CD4-positive, alpha-beta memory T cell (primary cell): Measurements from ENCODE around the gene MOSPD3. TPM values are rescaled to one million over a fixed set of nuclear protein-coding genes. Genes with fewer than 3 reads are reported as not detected.

Source experiments
- CTCF ChIA-PET: fragments of 350-600 bp; sonication (Branson Sonifier 250); formaldehyde crosslinking; loops from one replicate; lab custom pipeline; 2021; ENCODE audit warnings: inconsistent platforms; ENCODE audit not compliant: partially characterized antibody; lab: Charles Lee
- POLR2A ChIA-PET: fragments of 350-600 bp; sonication (Branson Sonifier 250); formaldehyde crosslinking; loops from one replicate; lab custom pipeline; 2021; ENCODE audit not compliant: partially characterized antibody; lab: Charles Lee
- DNase-seq, 5 donors: peaks; one replicate each; pipeline versions ENCODE4 v3.0.0 to v3.0.0-alpha.2; 2020 to 2022; ENCODE audit warnings: mixed read lengths in 1 of 5
- H3K27ac ChIP-seq: one replicate; pipeline ENCODE4 v1.7.0; 2013; ENCODE audit warnings: low read depth, low read length
- H3K27me3 ChIP-seq: 2 replicates; pipeline ENCODE4 v1.7.0; 2013; ENCODE audit warnings: mild to moderate bottlenecking, low read length, moderate library complexity; ENCODE audit not compliant: insufficient read depth
- H3K36me3 ChIP-seq: 2 replicates; pipeline ENCODE4 v1.7.0; 2013; ENCODE audit warnings: mild to moderate bottlenecking, low read length, moderate library complexity; ENCODE audit not compliant: insufficient read depth
- H3K4me1 ChIP-seq: 2 replicates; pipeline ENCODE4 v1.7.0; 2013; ENCODE audit warnings: mild to moderate bottlenecking, low read length, moderate library complexity; ENCODE audit not compliant: insufficient read depth
- H3K4me3 ChIP-seq, 2 donors: one replicate each; pipeline ENCODE4 v1.7.0; 2013; ENCODE audit warnings: low read length in 2 of 2, mild to moderate bottlenecking in 1 of 2
- H3K9me3 ChIP-seq, 2 donors: one replicate each; pipeline ENCODE4 v1.7.0; 2013; ENCODE audit warnings: low read length in 2 of 2, control low read depth in 1 of 2; ENCODE audit not compliant: control insufficient read depth in 1 of 2
- H3K27ac Mint-ChIP-seq, 7 donors: one replicate each; pipeline ENCODE4 v1.8.0; 2020 to 2021; ENCODE audit warnings: mixed read lengths in 7 of 7, mild to moderate bottlenecking in 6 of 7, inconsistent platforms in 3 of 7, moderate library complexity in 3 of 7
- H3K27me3 Mint-ChIP-seq, 2 donors: one replicate each; pipeline ENCODE4 v1.8.0; 2020 to 2021; ENCODE audit warnings: mixed read lengths in 2 of 2
- H3K36me3 Mint-ChIP-seq, 2 donors: one replicate each; pipeline ENCODE4 v1.8.0; 2020 to 2021; ENCODE audit warnings: mixed read lengths in 2 of 2, inconsistent platforms in 1 of 2, mild to moderate bottlenecking in 1 of 2
- H3K4me1 Mint-ChIP-seq, 4 donors: one replicate each; pipeline ENCODE4 v1.8.0; 2020 to 2021; ENCODE audit warnings: mixed read lengths in 4 of 4, mild to moderate bottlenecking in 1 of 4
- H3K4me3 Mint-ChIP-seq, 8 donors: one replicate each; pipeline ENCODE4 v1.8.0; 2020 to 2021; ENCODE audit warnings: mixed read lengths in 8 of 8, mild to moderate bottlenecking in 7 of 8, moderate library complexity in 6 of 8, inconsistent platforms in 3 of 8
- H3K9me3 Mint-ChIP-seq, 8 donors: one replicate each; pipeline ENCODE4 v1.8.0; 2020 to 2021; ENCODE audit warnings: mixed read lengths in 8 of 8, mild to moderate bottlenecking in 5 of 8, inconsistent platforms in 3 of 8, moderate library complexity in 1 of 8
- intact Hi-C: fragments of 100-400 bp; cut with micrococcal nuclease; formaldehyde crosslinking; loops from one replicate; pipeline ENCODE4 v1.15.1; 2023
- polyA plus RNA-seq, 2 donors: library from polyadenylated mRNA; unstranded; fragments of 300-500 nt; fragmentation: Illumina TruSeq; gene quantifications; one replicate each; pipeline ENCODE4 v1.2.3, GENCODE V29; 2021
- total RNA-seq, 2 experiments: library from RNA; stranded (reverse); gene quantifications; one replicate each; pipeline ENCODE4 v1.2.3, GENCODE V29; 2021

Gene MOSPD3
- total and polyA plus RNA-seq, 4 experiments from 2014 or later, result 13.4 to 32.1 (median 20.1) TPM

DNA sequence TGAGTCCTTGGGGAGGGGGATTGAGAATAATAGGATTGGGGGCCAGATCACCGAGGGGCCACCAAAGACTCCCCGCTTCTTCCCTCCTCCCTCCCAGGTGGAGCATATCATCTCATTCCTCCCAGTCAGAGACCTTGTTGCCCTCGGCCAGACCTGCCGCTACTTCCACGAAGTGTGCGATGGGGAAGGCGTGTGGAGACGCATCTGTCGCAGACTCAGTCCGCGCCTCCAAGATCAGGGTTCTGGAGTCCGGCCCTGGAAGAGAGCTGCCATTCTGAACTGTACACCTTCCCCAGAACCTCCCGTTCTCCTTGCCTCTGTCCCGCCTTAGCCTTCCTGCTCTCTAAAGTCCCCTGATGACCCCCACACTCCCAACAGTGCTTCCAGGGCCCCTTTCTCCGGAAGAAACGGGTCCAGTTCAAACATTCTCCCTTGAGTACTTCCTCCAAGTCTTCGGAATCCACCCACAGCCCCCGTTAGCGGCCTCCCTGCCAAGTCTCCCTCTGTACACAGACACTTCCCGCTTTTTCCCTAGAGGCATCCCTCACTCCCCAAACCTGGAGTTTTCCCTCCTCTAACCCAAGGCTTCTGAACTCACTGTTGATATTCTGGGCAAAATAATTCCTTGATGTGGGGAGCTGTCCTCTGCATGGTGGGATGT is 22.1 kb upstream of the MOSPD3 start:
- Histone ChIP-seq H3K9me3 (no peaks in the 10 kb centered on the region), H3K27me3 (no peaks in the 10 kb centered on the region), H3K27ac (no peak overlapping the region), H3K36me3 (no peaks in the 10 kb centered on the region), H3K4me3 (no peak overlapping the region), H3K4me1 (peaks cover 6% of the 10 kb centered on the region)
- no peak for DNase-seq
- H3K9me3 Mint-ChIP-seq, result peaks cover 0 to 3% (median 0%) of the 10 kb centered on the region in 8 donors
- H3K4me3 Mint-ChIP-seq, result no peak overlapping the region
- peaks cover 6 to 18% (median 7%) of the 10 kb centered on the region in 4 donors for H3K4me1 Mint-ChIP-seq
- intact Hi-C loops, result no loop called here
- CTCF ChIA-PET, result interaction anchor here (0.7 to 12.0 kb wide), 8 partner anchors 9 to 121 kb away, joined by 3 to 266 read pairs (median 5); partner anchors contain the start of genes MOSPD3 and POP7
- peaks cover 2 to 3% of the 10 kb centered on the region in 2 donors for H3K27me3 Mint-ChIP-seq
- H3K27ac Mint-ChIP-seq, result peak overlapping the region in 2 of 7 donors; percentile 4 to 72
- POLR2A ChIA-PET, result interaction anchor here (0.8 to 11.4 kb wide), 3 partner anchors 21 to 115 kb away, joined by 3 to 307 read pairs (median 6); partner anchors contain the start of genes MOSPD3 and SAP25
- peaks cover 0 to 6% of the 10 kb centered on the region in 2 donors for H3K36me3 Mint-ChIP-seq

- Mint-ChIP-seq H3K27ac (no peak overlapping the region), H3K4me3 (no peak overlapping the region), H3K36me3 (no peaks in the 10 kb centered on the region), H3K27me3 (peaks cover 2 to 3% of the 10 kb centered on the region in 2 donors), H3K9me3 (peaks cover 0 to 2% (median 0%) of the 10 kb centered on the region in 8 donors), H3K4me1 (peaks cover 1 to 8% (median 3%) of the 10 kb centered on the region in 4 donors)
- Histone ChIP-seq H3K27ac (no peak overlapping the region), H3K4me3 (no peak overlapping the region), H3K4me1 (peaks cover 6% of the 10 kb centered on the region), H3K9me3 (no peaks in the 10 kb centered on the region), H3K27me3 (no peaks in the 10 kb centered on the region), H3K36me3 (no peaks in the 10 kb centered on the region)
- intact Hi-C loops, result no loop called here
- DNase-seq, result no peak
- ChIA-PET CTCF (interaction anchor here (1.0 to 12.0 kb wide), 2 partner anchors 28 to 41 kb away, joined by 4 to 266 read pairs; no protein-coding TSS in a partner anchor), POLR2A (interaction anchor here (0.7 to 11.4 kb wide), 2 partner anchors 12 to 23 kb away, joined by 3 to 307 read pairs; partner anchors contain the start of gene SAP25)
These were observed 20.7 kb upstream of the MOSPD3 start for GRCh38 chr7:100591596-100591995.

DNA sequence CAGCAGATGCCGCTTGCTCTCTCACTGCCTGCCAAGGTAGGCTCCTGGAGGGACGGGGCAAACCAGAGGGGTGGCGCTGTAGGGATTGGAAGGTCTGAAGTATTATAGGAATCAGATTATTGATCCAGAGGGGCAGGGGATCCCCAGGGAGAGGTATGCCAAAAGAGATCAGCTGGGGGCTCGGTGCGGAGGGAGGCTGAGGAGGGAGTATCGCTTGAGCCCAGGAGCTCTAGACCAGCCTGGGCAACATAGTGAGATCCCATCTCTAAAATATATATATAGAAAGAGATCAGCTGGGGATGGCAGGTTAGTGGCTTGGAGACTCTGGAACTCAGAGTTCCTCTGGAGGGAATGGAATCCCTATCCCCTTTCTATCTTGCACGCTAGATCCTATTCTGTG is 17.2 kb upstream of the MOSPD3 start:
- Mint-ChIP-seq H3K9me3 (peaks cover 0 to 2% (median 0%) of the 10 kb centered on the region in 8 donors), H3K27me3 (peaks cover 2 to 3% of the 10 kb centered on the region in 2 donors), H3K4me1 (peaks cover 0 to 4% (median 1%) of the 10 kb centered on the region in 4 donors), H3K36me3 (no peaks in the 10 kb centered on the region), H3K4me3 (no peak overlapping the region), H3K27ac (no peak overlapping the region)
- Histone ChIP-seq H3K36me3 (no peaks in the 10 kb centered on the region), H3K4me3 (no peak overlapping the region), H3K9me3 (no peaks in the 10 kb centered on the region), H3K27ac (no peak overlapping the region), H3K27me3 (no peaks in the 10 kb centered on the region), H3K4me1 (no peaks in the 10 kb centered on the region)
- CTCF ChIA-PET, result interaction anchor here (0.7 to 2.4 kb wide), 4 partner anchors 8 to 96 kb away, joined by 3 to 8 read pairs (median 4); no protein-coding TSS in a partner anchor
- DNase-seq, result no peak
- intact Hi-C loops, result no loop called here
- POLR2A ChIA-PET, result interaction anchor here (1.2 to 15.5 kb wide), 2 partner anchors 8 to 10 kb away, joined by 3 to 177 read pairs; partner anchors contain the start of genes FBXO24 and LRCH4

DNA sequence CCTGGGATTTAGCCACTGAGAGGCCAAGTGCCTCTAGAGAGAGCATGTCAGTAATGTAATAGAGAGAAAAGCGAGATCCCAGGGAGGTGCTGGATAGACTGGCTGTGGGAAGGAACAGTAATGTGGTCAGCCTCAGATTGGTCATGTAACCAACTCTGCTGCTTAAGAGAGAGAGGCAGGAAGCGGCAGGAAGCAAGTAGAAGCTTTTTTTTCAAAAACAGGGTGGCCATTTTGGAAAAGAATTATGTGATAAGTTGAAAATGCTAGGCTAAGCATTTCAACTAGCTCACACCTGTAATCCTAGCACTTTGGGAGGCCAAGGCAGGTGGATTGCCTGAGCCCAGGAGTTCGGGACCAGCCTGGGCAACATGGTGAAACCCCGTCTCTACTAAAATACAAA is 13.9 kb upstream of the MOSPD3 start:
- H3K27me3 ChIP-seq, result no peaks in the 10 kb centered on the region
- intact Hi-C loops, result no loop called here
- H3K9me3 Mint-ChIP-seq, result no peaks in the 10 kb centered on the region
- no peak overlapping the region for H3K4me3 Mint-ChIP-seq
- no peaks in the 10 kb centered on the region for H3K27me3 Mint-ChIP-seq
- H3K4me1 Mint-ChIP-seq, result peaks cover 1 to 11% (median 2%) of the 10 kb centered on the region in 4 donors
- DNase-seq, result no peak
- no peaks in the 10 kb centered on the region for H3K36me3 ChIP-seq
- peak overlapping the region in 3 of 7 donors; percentile 8 to 82 (median 29) for H3K27ac Mint-ChIP-seq
- H3K36me3 Mint-ChIP-seq, result no peaks in the 10 kb centered on the region
- no peak overlapping the region for H3K4me3 ChIP-seq
- no peaks in the 10 kb centered on the region for H3K9me3 ChIP-seq
- no peak overlapping the region for H3K27ac ChIP-seq
- POLR2A ChIA-PET, result interaction anchor here (0.9 to 15.5 kb wide), 3 partner anchors 14 to 95 kb away, joined by 3 to 177 read pairs (median 4); partner anchors contain the start of genes FBXO24, LRCH4 and MOSPD3
- CTCF ChIA-PET, result interaction anchor here (1.2 to 1.3 kb wide), 2 partner anchors 8 to 12 kb away, joined by 3 read pairs; partner anchors contain the start of genes FBXO24 and LRCH4
- peaks cover 3% of the 10 kb centered on the region for H3K4me1 ChIP-seq

DNA sequence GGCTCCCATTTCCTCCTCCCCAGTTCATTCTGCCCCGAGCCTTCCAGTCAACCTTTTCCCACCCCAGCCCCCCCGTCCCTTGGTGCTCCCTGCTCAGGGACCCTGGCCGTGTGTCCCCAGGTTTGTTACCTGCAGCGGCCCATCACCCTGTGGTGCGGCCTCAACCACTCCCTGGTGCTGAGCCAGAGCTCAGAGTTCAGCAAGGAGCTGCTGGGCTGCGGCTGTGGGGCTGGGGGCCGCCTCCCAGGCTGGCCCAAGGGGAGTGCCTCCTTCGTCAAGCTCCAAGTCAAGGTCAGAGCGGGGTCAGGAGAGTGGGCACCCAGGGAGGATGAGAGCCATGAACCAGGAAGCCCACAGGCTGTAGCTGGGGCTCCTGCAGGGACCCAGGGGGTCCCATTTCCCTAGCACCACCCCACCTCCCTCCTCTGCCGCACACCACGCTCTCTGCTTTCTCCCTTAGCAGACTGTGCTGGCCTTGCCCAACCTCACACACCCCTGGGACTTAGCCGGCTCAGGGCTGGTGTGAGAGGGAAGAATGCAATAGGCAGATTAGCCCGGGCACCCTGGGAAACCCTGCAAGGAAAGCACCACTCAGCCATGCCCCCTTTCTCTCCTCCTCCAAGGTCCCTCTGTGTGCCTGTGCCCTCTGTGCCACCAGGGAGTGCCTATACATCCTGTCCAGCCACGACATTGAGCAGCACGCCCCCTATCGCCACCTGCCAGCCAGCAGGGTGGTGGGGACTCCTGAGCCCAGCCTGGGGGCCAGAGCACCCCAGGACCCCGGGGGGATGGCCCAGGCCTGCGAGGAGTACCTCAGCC is 12.2 kb upstream of the MOSPD3 start:
- intact Hi-C loops, result no loop called here
- POLR2A ChIA-PET, result interaction anchor here (1.5 to 15.5 kb wide), 2 partner anchors 12 to 15 kb away, joined by 4 to 177 read pairs; partner anchors contain the start of genes FBXO24, LRCH4 and MOSPD3
- no peak overlapping the region for H3K4me3 Mint-ChIP-seq

GRCh38 chr7:100600730-100601038 is 11.7 kb upstream of the MOSPD3 start:
- Mint-ChIP-seq H3K4me1 (peaks cover 8 to 26% (median 13%) of the 10 kb centered on the region in 4 donors), H3K9me3 (no peaks in the 10 kb centered on the region), H3K27ac (no peak overlapping the region), H3K36me3 (no peaks in the 10 kb centered on the region), H3K27me3 (no peaks in the 10 kb centered on the region), H3K4me3 (no peak overlapping the region)
- no peak overlapping the region for H3K4me3 ChIP-seq
- POLR2A ChIA-PET, result interaction anchor here (15.5 kb wide), 1 partner anchor 16 kb away, joined by 177 read pairs; the partner anchor contains the start of genes FBXO24 and LRCH4
- CTCF ChIA-PET, result no interaction called here
- no peaks in the 10 kb centered on the region for H3K36me3 ChIP-seq
- H3K9me3 ChIP-seq, result no peaks in the 10 kb centered on the region
- H3K4me1 ChIP-seq, result peaks cover 20% of the 10 kb centered on the region
- H3K27ac ChIP-seq, result no peak overlapping the region
- DNase-seq, result no peak
- no peaks in the 10 kb centered on the region for H3K27me3 ChIP-seq
- intact Hi-C loops, result no loop called here

More for the DNA sequence above, 12.2 kb upstream of the MOSPD3 start:
- DNase-seq, result no peak
- CTCF ChIA-PET, result no interaction called here
- H3K4me1 Mint-ChIP-seq, result peaks cover 7 to 21% (median 10%) of the 10 kb centered on the region in 4 donors
- no peaks in the 10 kb centered on the region for H3K27me3 ChIP-seq
- H3K27me3 Mint-ChIP-seq, result no peaks in the 10 kb centered on the region
- H3K4me1 ChIP-seq, result peaks cover 14% of the 10 kb centered on the region
- H3K9me3 Mint-ChIP-seq, result no peaks in the 10 kb centered on the region
- no peak overlapping the region for H3K4me3 ChIP-seq
- H3K36me3 ChIP-seq, result no peaks in the 10 kb centered on the region
- H3K9me3 ChIP-seq, result no peaks in the 10 kb centered on the region
- H3K27ac Mint-ChIP-seq, result no peak overlapping the region
- H3K27ac ChIP-seq, result no peak overlapping the region
- H3K36me3 Mint-ChIP-seq, result no peaks in the 10 kb centered on the region
